Measurements from ENCODE around the gene FZD10.

The FZD10 gene

GRCh38 chr12:130136509-130137039, 25.7 kb upstream of the FZD10 start:
- no peak overlapping the region for H3K9ac ChIP-seq (ENCODE audit: insufficient read length)
- no peak overlapping the region for H3K27ac ChIP-seq
- H3K4me3 ChIP-seq = no peak overlapping the region
- no peaks in the 10 kb centered on the region for H3K9me3 ChIP-seq (ENCODE audit: low read depth, low read length)
- TF ChIP-seq POLR2AphosphoS5 (IDR thresholded peaks at IDR 0.05; ENCODE audit: borderline replicate concordance, low read depth, low read length) = no peak
- no peak for TF ChIP-seq FOXP2 (optimal IDR thresholded peaks at IDR 0.05; ENCODE audit: control extremely low read depth, extremely low read length, insufficient read depth)
- no peak for TF ChIP-seq EZH2 (IDR thresholded peaks at IDR 0.05)
- H3K36me3 ChIP-seq (ENCODE audit: insufficient read depth, low read length) = no peaks in the 10 kb centered on the region
- no peak for DNase-seq (ENCODE audit: low read depth, low spot score)

DNA sequence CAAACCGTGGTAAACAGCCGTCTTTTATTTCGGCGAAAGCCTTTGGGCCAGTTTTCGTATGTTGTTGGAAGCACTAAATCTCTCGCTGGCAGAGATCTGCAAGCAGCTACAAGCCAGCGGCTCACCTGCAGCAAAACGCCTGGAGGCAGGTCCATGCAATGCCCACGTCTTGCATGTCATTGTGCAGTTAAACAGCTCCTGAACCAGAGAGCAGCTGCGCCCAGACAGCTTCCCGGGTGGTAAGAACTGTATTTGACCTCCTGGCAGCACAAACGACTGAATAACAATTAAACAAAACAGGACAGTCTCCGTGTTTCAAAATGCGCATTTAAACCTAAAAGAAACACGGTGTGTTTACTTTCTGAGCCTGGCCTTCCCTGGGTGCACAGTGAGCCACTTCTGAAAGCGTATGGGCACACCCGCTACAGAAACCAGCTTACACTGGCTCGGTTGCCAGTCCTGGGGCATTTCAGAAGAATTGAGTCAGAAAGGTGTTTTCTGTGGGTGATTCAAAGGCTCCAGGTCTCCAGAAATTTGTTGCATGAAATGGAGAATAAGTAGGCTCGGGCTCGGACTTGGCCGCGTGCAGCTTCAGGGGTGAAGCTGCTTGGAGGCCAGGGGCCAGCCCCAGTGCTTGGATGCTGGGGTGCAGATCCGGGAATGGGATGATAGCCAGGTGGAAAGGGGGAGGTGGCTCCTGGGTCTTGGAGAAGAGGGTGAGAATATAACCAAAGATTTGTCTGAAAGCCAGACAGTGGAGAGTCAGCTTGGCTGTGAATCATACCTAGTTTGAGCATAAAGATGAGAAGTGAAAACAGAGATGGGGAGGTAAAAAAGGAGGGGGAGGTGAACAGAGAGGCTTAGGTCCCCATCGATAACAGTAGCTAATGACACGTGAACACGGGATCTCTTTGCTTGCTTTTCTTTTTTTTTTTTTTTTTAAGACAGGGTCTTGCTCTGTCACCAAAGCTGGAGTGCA, 24.9 kb upstream of the FZD10 start:
- Histone ChIP-seq H3K4me3 (no peak overlapping the region), H3K9me3 (ENCODE audit: low read depth, low read length) (no peaks in the 10 kb centered on the region), H3K36me3 (ENCODE audit: insufficient read depth, low read length) (no peaks in the 10 kb centered on the region), H3K9ac (ENCODE audit: insufficient read length) (no peak overlapping the region), H3K27ac (no peak overlapping the region)
- no peak for DNase-seq (ENCODE audit: low read depth, low spot score)
- no peak for TF ChIP-seq FOXP2 (optimal IDR thresholded peaks at IDR 0.05; ENCODE audit: control extremely low read depth, extremely low read length, insufficient read depth)
- TF ChIP-seq EZH2 (IDR thresholded peaks at IDR 0.05) = no peak
- TF ChIP-seq POLR2AphosphoS5 (IDR thresholded peaks at IDR 0.05; ENCODE audit: borderline replicate concordance, low read depth, low read length) = no peak

GRCh38 chr12:130138478-130138877, 23.8 kb upstream of the FZD10 start:
- Histone ChIP-seq H3K27ac (no peak overlapping the region), H3K4me3 (no peak overlapping the region), H3K9ac (ENCODE audit: insufficient read length) (no peak overlapping the region), H3K36me3 (ENCODE audit: insufficient read depth, low read length) (no peaks in the 10 kb centered on the region), H3K9me3 (ENCODE audit: low read depth, low read length) (no peaks in the 10 kb centered on the region)
- TF ChIP-seq EZH2 (IDR thresholded peaks at IDR 0.05) (no peak), FOXP2 (optimal IDR thresholded peaks at IDR 0.05; ENCODE audit: control extremely low read depth, extremely low read length, insufficient read depth) (no peak), POLR2AphosphoS5 (IDR thresholded peaks at IDR 0.05; ENCODE audit: borderline replicate concordance, low read depth, low read length) (no peak)
- DNase-seq (ENCODE audit: low read depth, low spot score) = no peak

DNA sequence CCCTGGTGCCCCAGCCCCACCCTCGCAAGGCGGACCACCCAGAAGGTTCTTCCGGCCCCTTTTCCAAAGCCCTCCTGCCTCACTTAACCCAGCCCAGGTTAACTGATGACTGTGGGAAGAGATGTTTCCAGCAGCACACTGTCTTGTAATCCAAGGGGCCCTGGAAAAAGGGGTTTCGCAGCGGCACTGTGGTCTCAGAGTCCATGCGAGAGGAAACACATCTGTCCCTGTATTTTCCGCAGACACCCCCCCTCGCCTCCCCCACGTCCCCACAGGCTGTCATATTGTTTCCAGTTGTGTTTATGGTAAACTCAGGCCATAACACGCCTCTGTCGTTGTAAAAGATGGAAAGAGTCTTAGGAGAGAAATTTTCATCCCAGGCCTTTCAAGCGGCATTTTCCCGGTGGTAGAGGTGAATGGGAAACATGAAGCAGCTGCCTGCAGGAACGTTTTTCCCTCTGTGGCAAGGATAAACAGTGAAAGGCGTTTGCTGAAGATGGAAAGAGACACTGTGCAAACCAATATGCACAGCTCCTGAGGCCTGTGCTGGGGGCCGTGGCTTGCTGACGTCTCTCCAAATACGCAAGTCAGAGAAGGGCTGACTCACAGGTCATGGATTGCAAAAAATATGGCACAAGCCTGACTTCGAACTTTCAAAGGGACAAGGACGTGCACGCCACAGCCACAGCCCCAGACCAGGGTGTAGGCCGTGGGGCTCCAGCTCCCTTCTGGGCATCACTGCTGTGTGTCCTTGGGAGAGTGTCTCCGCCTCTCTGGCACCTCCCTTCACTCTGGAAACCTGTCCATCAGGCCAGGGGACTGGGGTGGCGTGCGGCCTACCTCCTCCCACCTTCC, 22.5 kb upstream of the FZD10 start:
- no peak for DNase-seq (ENCODE audit: low read depth, low spot score)
- no peak overlapping the region for H3K27ac ChIP-seq

DNA sequence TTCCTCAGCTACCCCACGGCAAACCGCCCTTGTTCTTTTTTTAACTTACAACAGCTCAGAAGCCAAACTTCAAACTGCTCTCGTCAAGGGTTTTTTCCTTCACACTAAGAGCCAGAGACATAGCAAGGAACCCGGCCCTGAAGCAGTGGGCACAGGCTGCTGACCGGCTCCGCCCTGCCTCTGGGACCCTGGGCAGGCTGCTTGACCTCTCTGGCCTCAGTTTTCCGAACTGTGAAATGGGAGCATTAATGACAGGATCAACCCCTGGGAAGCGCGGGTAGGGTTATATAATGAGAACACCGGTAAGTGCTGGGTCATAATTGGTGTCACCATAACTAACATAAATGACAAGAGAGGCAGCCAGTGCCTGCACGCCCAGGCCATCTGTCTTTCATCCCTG, 21.2 kb upstream of the FZD10 start:
- TF ChIP-seq FOXP2 (optimal IDR thresholded peaks at IDR 0.05; ENCODE audit: control extremely low read depth, extremely low read length, insufficient read depth) (no peak), EZH2 (IDR thresholded peaks at IDR 0.05) (no peak), POLR2AphosphoS5 (IDR thresholded peaks at IDR 0.05; ENCODE audit: borderline replicate concordance, low read depth, low read length) (no peak)
- H3K36me3 ChIP-seq (ENCODE audit: insufficient read depth, low read length) = no peaks in the 10 kb centered on the region
- H3K9me3 ChIP-seq (ENCODE audit: low read depth, low read length) = no peaks in the 10 kb centered on the region
- H3K9ac ChIP-seq (ENCODE audit: insufficient read length) = no peak overlapping the region
- no peak for DNase-seq (ENCODE audit: low read depth, low spot score)
- H3K4me3 ChIP-seq = no peak overlapping the region
- H3K27ac ChIP-seq = no peak overlapping the region

More for the DNA sequence above, 22.5 kb upstream of the FZD10 start:
- Histone ChIP-seq H3K9ac (ENCODE audit: insufficient read length) (no peak overlapping the region), H3K36me3 (ENCODE audit: insufficient read depth, low read length) (no peaks in the 10 kb centered on the region), H3K9me3 (ENCODE audit: low read depth, low read length) (no peaks in the 10 kb centered on the region), H3K4me3 (no peak overlapping the region)
- TF ChIP-seq FOXP2 (optimal IDR thresholded peaks at IDR 0.05; ENCODE audit: control extremely low read depth, extremely low read length, insufficient read depth) = no peak
- TF ChIP-seq POLR2AphosphoS5 (IDR thresholded peaks at IDR 0.05; ENCODE audit: borderline replicate concordance, low read depth, low read length) = no peak
- TF ChIP-seq EZH2 (IDR thresholded peaks at IDR 0.05) = no peak

GRCh38 chr12:130141901-130142683, 20.2 kb upstream of the FZD10 start:
- DNase-seq (ENCODE audit: low read depth, low spot score) = no peak
- no peak overlapping the region for H3K27ac ChIP-seq
- no peak overlapping the region for H3K9ac ChIP-seq (ENCODE audit: insufficient read length)
- no peaks in the 10 kb centered on the region for H3K36me3 ChIP-seq (ENCODE audit: insufficient read depth, low read length)
- no peak overlapping the region for H3K4me3 ChIP-seq
- H3K9me3 ChIP-seq (ENCODE audit: low read depth, low read length) = no peaks in the 10 kb centered on the region
- no peak for TF ChIP-seq FOXP2 (optimal IDR thresholded peaks at IDR 0.05; ENCODE audit: control extremely low read depth, extremely low read length, insufficient read depth)
- no peak for TF ChIP-seq POLR2AphosphoS5 (IDR thresholded peaks at IDR 0.05; ENCODE audit: borderline replicate concordance, low read depth, low read length)
- TF ChIP-seq EZH2 (IDR thresholded peaks at IDR 0.05) = no peak

- Histone ChIP-seq H3K27ac (no peak overlapping the region), H3K9me3 (ENCODE audit: low read depth, low read length) (no peaks in the 10 kb centered on the region), H3K4me3 (no peak overlapping the region), H3K9ac (ENCODE audit: insufficient read length) (no peak overlapping the region), H3K36me3 (ENCODE audit: insufficient read depth, low read length) (no peaks in the 10 kb centered on the region)
- DNase-seq (ENCODE audit: low read depth, low spot score) = no peak
- TF ChIP-seq EZH2 (IDR thresholded peaks at IDR 0.05) (no peak), FOXP2 (optimal IDR thresholded peaks at IDR 0.05; ENCODE audit: control extremely low read depth, extremely low read length, insufficient read depth) (no peak), POLR2AphosphoS5 (IDR thresholded peaks at IDR 0.05; ENCODE audit: borderline replicate concordance, low read depth, low read length) (no peak)
Observed at GRCh38 chr12:130142736-130143135, 19.5 kb upstream of the FZD10 start.

Measured in SK-N-MC (cell line).